Vagina (tissue), 2 donors: Measurements from ENCODE around the gene TMA16.

Source experiments
- POLR2A ChIP-seq, 2 donors: fragments of 450-650 bp; IDR thresholded peaks; one replicate each; pipeline ENCODE4 v1.6.1; 2017; ENCODE audit warnings: antibody characterized with exemption in 2 of 2, mild to moderate bottlenecking in 2 of 2, moderate library complexity in 2 of 2
- POLR2AphosphoS5 ChIP-seq, 2 donors: sonication (generic); formaldehyde crosslinking; IDR thresholded peaks; one replicate each; pipeline ENCODE4 v1.9.0; 2017; ENCODE audit warnings: antibody characterized with exemption in 2 of 2, mild to moderate bottlenecking in 2 of 2, low read depth in 1 of 2; ENCODE audit not compliant: insufficient read depth in 1 of 2
- TF ChIP-seq, protein P1 (sequence below), 3 experiments: fragments of 450-650 bp in 2 of 3; fragments of 200-600 bp in 1 of 3; sonication (generic) in 1 of 3; IDR thresholded peaks; one replicate each; pipeline ENCODE4 v1.5.1; 2017 to 2019; ENCODE audit warnings: antibody characterized with exemption in 3 of 3, mild to moderate bottlenecking in 2 of 3, moderate library complexity in 2 of 3

DNA sequence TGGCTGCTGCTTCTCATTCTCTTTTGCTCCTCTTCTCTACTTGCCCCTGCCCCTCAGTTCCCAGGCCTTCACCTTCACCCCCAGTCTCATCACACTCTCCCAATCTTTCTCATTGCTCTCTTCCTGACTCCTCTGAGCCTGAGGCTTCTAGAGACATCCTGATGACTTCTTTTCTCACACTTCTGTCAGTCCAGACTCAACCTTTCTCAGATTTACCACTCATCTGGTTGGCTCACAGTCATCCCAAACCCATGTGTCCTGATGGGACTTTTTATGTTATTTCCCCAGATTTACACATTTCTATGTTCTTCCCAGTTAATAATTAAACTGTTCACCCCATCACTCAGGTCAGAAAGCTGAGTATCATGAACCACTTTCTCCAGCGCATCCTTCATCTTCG is 68.0 kb downstream of the TMA16 start:
- TF ChIP-seq POLR2A (IDR thresholded peaks at IDR 0.05) (no peak), POLR2AphosphoS5 (IDR thresholded peaks at IDR 0.05; ENCODE audit: insufficient read depth in 1 of 2, low read depth in 1 of 2) (no peak)
- TF ChIP-seq, protein P1, sequence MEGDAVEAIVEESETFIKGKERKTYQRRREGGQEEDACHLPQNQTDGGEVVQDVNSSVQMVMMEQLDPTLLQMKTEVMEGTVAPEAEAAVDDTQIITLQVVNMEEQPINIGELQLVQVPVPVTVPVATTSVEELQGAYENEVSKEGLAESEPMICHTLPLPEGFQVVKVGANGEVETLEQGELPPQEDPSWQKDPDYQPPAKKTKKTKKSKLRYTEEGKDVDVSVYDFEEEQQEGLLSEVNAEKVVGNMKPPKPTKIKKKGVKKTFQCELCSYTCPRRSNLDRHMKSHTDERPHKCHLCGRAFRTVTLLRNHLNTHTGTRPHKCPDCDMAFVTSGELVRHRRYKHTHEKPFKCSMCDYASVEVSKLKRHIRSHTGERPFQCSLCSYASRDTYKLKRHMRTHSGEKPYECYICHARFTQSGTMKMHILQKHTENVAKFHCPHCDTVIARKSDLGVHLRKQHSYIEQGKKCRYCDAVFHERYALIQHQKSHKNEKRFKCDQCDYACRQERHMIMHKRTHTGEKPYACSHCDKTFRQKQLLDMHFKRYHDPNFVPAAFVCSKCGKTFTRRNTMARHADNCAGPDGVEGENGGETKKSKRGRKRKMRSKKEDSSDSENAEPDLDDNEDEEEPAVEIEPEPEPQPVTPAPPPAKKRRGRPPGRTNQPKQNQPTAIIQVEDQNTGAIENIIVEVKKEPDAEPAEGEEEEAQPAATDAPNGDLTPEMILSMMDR (IDR thresholded peaks at IDR 0.05), result no peak
